ENCODE data around the gene SCGB3A1.

The SCGB3A1 gene, protein sequence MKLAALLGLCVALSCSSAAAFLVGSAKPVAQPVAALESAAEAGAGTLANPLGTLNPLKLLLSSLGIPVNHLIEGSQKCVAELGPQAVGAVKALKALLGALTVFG

DNA sequence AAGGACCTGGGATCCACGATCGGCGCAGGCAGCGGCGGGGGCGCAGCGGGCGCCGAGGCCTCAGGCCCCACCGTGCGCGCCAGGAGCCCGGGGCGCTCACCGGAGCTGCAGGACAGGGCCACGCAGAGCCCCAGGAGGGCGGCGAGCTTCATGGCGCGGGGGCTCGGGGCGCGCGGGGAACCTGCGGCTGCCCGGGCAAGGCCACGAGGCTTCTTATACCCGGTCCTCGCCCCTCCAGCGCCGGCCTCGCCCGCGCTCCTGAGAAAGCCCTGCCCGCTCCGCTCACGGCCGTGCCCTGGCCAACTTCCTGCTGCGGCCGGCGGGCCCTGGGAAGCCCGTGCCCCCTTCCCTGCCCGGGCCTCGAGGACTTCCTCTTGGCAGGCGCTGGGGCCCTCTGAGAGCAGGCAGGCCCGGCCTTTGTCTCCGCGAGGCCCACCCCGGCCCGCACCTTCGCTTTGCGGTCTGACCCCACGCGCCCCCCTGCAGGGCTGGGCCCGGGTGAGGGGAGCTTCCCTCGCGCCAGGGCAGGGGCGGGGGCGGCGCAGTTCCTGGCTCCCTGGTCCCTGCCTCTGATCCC lies at the start of gene SCGB3A1:
SCGB3A1 (minus strand) TSS at position 189 of the 577 bp plus-strand sequence; CDS start at position 152, 37 bp downstream.
- no peak for DNase-seq (ENCODE audit: low read depth)

DNA sequence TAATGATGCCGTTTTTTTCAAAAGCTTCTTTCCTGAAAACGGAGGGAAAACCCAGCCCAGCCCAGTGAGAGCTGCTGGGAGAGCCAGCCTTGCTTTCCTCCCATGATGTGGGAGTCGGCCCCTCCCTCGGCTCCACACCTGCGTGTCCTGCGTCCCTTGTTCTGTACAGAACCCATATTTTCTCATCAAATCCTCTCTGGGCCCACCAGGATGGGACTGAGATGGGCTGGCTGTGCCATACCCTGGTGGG lies 49.2 kb upstream of the SCGB3A1 start:
- DNase-seq (ENCODE audit: low read depth): no peak

DNA sequence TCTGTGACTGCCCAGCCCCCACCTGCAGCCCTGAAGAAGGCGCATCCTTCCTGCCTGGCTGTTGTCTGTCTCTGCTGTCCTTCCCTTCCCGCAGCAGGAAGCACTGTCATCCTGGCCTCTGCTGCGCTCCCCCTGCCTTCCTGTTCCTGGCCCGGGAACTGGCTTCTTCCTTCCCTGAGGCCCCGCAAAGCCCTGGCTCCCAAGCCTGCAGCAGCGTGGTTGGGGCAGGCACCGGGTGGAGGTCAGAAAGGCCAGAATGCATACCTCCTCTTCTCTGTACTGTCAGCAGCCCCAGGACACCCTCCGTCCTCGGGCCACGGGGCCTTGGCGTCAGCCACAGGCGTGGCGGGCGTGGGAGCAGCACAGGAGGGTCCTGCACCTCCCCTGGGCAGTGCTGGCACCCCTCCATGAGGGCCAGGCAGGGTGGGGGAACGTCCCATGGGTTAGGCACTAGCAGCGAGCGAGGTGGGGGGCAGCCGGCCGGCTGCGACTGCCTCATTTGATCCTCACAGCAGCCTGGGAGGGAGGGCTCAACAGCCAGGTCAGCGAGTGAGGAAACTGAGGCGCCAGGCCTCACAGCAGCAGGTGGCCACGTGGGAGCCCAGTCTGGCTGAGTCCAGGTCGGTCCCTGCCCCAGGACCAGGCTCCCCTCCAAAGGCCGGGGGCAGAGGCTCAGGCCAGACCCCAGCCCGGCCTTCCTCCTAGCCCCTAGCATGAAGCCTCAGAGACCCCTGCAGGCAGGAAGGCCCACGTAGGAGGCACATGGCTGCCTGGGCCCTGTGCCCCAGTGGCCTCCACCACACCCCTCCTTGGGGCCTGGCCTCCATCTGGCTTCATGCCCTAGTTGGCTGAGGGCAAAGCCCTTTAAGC lies 48.7 kb upstream of the SCGB3A1 start:
- DNase-seq (ENCODE audit: low read depth): no peak

DNA sequence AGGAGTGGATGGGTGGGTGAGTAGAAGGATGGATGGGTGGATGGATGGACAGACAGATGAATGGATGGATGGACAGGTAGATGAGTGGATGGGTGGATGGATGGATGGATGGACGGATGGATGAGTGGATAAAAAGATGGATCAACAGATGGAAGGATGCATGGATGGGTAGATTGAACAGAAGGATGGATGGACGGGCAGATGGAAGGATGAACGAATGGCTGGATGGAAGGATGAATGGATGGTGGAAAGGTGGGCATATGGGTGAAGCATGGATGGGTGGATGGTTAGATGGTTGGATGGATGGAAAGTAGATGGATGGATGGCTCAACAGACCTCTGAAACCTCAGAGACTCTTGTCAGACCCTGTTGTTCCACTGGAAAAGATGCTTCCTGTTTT lies 48.0 kb upstream of the SCGB3A1 start:
- no peak for DNase-seq (ENCODE audit: low read depth)

DNA sequence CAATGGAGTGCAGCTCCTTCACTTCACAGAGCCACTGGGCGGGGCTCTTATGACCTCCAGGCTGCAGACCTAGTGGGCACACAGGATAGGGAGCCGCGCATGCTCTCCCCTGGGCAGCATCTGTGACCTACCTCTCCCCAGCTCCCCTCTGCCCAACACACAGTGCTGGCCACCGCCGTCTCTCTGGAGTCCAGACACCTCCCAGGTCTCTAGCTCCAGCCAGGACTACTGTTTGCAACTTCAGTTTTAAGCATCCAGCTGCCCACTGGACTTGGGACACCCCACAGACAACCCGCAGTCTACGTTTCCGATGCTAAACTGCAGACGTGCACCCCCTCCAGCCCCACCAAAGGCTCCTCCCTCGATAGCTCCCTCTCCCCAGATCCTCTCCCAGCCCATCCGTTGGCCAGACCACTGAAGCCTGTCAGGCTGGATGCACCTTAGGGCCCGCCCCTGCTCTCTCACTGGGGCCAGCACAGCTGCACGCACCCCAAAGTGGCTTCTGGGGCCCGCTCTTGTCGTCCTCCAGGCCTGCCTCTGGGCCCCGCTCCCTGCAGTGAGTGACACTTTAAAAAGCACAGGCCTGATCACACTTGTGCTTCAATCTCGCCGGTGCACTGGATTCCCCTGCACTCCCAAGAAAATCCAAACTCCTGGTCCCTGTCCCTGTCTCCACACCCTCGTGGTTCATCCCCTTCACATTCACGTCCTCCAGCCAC lies 46.8 kb upstream of the SCGB3A1 start:
- DNase-seq (ENCODE audit: low read depth): no peak

DNA sequence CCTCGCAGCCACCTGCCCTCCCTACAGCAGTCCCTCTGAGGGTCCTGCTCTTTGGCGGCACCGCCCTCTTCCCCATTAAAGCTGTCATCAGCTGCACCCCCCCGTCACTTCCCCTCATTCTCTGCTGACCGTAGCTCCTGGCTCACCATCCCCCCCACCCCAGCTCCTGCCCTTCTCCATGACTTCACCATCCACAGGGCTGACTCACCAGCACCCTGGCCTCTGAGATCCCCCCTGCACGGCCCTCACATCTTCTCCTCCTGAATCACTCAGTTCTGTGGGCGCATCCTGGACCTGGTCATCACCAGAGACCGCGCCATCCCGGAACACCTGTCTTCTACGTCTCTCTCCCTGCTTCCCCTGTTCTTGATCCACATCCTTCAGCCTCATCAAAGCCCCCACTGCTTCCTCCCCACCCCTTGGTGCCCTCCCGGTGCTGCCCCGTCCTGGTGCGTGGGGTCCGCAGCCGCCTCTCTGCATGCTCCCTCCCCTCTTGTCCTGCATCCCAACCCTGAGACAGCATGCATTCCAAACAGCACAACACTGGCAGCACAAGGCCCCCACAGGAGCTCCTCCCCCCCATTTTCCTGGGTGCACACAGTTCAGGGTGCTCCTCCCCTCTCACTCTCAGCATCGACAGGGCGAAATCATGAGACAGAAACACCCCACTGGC lies 45.2 kb upstream of the SCGB3A1 start:
- DNase-seq (ENCODE audit: low read depth): no peak

DNA sequence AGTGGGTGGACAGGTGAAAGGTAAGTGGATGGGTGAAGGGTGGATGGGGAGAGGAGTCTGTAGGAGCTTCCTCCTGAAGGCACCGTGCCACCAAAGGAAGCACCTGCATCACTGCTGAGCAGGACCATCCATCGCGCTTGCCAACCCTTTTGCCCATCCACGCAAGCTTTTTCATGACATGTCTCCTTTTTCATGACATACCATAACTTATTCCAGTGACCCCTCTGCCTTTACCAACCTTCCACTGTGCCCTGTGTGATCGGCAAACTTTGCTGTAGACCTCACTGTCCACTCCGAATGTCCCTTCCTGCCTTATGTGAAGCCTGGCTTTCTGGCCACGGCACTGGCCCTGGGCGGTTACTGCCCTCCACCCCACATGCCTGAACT lies 44.7 kb upstream of the SCGB3A1 start:
- no peak for DNase-seq (ENCODE audit: low read depth)

DNA sequence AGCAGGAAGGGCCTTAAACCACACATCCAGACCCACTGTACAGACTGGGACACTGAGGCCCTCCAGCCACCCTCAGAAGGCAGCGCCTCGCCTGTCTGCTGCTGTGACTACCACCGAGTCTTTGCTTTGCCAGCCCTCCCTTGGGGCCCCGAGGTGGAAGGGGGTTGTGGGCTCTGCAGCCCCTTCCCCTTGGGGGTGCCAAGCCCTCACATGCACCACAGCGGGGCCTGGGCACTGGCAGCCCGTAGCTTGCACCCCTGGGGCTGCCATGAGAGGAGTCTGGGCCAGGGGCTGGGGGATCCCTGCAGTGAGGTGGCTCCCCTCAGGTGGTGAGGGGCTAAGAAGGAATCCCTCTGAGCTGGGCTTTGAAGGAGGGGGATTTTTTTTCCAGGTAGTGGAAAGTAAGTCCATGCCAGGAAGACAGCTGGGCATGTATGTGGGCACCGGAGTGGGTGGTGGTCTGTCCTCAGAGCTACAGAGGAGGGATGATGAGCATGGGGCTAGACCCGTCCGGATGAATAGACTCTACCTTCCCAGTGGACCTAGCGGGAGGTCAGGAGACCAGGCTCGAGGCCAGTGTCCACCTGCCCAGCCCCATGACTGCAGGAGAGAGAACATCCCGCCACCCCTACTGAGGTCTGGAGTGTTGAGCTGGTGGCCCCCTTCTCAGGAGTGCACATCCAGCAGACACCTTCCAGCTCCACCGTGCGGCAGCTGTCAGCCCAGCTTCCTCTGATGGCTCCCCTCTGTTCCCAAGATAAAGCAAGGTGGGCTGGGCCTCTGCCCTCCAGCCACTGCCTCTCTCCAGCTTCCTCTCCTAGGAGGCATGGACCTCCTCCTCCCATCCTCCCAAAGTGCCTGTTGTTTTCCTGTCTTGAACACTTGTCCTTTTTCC lies 42.2 kb upstream of the SCGB3A1 start:
- DNase-seq (ENCODE audit: low read depth): no peak

DNA sequence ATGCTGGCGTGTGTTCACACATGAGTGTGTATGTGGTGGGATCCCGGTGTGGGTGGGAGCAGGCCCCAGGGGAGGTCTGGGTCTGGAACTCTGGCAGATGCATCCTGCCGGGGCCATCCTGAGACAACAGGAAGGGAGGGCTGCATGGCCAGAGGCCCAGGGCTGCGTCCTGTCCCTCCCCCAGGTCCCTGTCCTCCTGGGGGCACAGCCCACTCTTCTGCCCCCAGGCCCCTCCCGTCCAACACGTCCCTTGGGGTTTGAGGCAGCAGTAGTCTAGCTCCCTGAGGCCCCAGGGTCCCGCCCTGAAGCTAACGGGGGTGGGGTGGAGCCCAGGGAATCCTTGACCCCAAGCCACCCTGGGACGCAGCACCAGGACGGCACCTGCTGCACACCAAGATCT lies 41.5 kb upstream of the SCGB3A1 start:
- no peak for DNase-seq (ENCODE audit: low read depth)

DNA sequence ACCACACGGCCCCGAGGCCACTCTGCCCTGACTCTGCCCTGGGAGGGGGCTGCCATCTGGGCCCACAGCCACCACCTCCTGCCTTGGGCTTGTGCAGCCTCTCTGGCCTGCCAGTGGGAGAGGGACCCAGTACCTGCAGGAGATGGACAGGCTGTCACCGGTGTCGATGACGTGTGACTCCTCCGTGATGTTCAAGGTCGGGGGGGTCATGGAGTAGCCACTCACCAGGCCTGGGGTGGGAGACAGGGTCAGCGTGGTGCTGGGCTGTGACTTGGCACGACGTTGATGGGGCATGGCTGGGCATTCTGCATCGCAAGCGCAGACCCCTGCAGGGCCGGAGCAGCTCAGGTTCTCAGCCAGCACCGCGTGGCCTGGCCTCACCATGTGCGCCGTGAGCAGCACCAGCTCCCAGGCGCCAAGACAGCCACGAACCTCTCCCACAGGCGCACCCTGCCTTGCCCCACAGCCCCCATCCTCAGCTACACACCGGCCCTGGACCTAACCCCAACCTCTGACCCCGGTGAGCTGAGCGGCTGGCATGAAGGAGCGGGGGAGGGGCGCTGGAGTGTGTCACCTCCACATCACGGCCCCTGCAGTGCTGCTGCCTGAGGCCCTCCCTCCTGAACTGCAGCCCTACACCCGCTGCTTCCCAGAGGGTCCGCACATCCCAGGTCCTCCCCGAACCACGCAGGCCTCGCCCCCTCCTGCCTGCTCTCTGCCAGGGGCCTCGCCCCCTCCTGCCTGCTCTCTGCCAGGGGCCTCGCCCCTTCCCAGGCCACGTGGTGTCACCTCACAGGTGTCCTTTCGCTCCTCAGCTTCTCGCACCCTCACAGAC lies 40.5 kb upstream of the SCGB3A1 start:
- DNase-seq (ENCODE audit: low read depth): no peak

DNA sequence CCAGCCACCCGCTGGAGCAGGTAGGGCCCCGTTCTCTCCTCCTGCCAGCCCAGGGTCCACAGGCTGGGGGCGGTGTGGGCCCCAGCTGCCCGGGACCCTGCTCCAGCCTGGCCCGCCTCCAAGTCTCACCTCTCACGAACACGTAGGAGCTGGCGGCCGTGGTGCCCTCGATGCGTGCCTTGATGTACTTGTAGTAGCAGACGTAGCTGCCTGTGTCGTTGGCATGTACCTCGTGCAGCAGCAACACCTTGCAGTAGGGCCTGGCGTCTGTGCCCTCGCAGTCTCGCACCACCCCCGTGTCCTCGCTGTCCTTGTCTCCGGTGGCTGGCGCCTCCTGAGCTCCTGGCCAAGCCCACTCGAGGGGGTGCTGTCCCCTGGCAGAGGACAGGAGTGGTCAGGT lies 39.1 kb upstream of the SCGB3A1 start:
- DNase-seq (ENCODE audit: low read depth): no peak

DNA sequence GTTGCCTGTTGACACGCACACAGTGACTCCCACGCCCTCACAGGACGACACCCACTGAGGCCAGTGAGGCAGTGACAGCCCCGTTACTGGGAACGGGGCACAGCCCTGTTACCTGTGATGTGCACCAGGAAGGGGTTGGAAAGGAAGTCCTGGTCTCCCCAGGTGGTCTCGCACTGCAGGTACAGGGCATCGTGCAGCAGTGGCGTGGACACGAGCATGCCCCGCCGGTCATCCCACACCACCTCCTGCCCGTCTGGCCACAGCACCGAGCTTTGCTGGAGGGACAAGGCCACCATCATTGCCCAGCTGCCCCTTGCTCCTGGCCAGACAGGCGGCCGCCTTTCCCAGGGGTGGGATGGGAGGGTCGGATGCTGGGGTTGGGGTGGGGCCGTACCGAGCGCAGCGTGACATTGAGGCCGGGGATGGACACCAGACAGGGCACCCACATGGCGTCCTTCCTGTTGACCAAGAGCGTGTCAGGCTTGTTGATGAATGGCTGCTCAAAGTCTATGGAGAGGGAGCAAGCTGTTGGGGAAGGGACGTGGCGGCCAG lies 38.6 kb upstream of the SCGB3A1 start:
- no peak for DNase-seq (ENCODE audit: low read depth)

DNA sequence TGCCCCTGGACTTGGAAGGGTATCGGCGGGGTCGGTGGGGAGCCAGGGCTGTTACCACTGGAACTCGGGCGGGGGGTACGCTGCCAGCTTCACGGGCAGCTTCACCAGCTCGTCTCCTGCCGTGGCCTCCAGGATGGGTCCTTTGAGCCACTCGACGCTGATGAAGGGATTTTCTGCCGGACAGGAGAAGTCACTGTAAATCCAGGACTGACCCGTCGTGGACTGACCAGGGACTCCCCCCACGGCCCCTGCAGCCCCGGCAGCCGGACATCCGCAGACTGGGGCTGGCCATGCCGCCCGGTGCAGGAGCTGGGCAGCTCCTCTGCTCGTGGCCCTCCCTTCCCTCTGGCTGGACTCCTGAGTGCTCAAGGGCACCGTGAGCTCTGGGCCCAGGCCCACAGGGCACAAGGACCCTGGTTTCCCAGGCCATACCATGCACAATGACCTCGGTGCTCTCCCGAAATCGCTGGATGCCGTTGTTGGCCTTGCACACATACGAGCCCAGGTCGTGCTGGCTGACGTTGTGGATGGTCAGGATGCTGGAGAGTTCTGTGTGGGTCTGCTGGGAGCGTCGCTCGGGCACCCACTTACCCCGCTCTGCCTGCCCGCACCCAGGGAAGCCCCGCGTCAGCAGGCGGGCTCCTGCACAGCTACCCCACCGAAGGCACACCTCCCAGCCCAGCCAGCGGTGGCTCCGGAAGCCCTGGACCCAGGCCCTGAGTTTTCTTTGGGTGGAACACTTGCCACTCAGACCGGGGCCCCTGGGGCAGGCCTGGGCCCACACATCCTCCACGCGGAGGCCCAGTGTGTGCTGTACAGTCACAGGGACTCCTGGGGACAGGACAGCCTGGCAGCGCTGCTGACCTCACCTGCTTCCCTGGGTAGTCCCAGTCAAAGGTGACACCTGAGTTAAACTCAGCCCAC lies 37.8 kb upstream of the SCGB3A1 start:
- no peak for DNase-seq (ENCODE audit: low read depth)

DNA sequence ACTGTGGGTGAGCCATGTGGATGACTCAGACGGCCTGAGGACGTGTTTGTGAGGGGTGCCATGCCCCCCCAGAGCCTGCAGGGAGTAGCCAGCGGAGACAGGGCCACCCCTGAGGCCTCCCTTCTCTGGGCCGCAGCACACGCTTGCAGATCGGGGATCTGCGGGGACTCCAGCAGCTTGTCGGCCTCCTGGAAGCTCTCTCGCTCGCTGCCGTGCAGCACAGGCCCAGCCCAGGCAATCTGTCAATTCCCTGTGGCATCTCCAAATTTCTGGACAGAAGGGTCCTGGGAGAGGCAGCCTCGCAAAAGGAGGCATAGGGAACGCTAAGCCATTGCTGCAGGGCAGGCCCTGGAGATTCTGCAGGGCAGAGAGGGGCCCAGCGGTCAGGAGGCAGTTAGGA lies 36.9 kb upstream of the SCGB3A1 start:
- DNase-seq (ENCODE audit: low read depth): no peak

DNA sequence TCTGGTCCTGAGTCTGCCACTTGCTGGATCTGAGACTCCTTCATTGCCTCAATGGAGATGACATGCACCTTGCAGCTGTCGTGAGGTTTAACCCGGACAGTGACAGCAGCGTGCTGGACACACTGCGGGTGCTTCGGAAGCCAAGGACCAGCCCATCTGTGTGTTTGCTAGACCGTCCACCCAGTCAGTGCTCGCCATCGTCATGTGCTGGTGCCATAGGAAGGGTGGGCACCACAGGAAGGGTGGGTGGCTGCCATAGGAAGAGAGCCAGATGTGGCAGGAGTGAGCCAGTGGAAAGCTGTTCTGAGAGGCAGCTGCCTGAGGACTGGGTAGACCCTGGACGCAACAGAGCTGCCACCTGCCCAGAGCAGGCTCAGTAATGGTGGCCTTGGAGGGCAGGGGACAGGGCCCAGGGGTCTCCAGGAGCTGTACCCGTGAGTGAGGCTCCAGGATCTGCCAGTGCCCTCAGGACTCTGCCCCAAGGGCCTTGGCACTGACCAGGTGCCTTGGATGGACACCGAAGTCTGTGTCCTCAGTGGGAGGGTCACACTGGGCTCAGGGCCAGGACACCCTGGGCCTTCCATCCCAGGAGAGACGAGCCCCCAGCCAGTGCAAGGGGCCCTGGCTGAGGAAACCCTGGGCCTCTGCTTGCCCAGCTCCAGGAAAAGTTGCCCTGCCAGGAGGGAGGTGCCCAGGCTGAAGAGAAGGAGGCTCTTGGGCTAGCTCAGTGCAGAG lies 36.3 kb upstream of the SCGB3A1 start:
- DNase-seq (ENCODE audit: low read depth): no peak

DNA sequence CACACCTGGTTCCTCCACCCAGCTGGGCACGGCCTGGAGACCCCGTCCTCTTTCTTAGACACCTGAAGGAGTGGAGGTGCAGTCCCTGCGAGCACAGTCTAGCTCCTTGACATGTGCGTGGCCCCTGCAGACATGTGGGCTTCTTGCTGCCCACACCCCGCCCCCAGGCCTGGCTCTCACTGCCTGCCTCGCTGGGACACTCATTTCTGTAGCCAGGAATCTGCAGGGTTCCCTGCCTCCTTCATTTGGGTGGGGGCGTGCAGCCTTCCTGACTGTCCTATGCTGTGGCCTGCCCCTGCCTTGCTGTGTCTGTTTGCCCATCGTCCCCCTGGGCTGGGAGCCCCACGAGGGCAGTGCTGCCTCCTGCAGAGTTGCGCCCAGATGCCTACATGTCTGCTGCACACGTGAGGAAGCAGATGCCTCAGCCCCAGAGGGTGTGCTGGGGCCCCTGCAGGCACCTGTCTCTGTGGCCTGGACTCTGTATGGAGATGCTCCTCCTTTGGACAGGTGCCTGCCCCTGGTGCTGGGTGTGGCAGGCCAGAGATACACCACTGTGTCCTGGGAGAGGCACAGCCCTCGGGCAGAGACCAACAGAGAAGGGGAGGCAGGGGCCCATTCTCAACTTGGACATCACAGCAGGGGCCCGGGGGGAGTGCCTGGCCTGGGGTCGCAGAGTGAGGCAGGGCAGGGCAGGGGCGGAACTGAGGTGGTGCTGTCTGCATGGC lies 35.5 kb upstream of the SCGB3A1 start:
- DNase-seq (ENCODE audit: low read depth): no peak

DNA sequence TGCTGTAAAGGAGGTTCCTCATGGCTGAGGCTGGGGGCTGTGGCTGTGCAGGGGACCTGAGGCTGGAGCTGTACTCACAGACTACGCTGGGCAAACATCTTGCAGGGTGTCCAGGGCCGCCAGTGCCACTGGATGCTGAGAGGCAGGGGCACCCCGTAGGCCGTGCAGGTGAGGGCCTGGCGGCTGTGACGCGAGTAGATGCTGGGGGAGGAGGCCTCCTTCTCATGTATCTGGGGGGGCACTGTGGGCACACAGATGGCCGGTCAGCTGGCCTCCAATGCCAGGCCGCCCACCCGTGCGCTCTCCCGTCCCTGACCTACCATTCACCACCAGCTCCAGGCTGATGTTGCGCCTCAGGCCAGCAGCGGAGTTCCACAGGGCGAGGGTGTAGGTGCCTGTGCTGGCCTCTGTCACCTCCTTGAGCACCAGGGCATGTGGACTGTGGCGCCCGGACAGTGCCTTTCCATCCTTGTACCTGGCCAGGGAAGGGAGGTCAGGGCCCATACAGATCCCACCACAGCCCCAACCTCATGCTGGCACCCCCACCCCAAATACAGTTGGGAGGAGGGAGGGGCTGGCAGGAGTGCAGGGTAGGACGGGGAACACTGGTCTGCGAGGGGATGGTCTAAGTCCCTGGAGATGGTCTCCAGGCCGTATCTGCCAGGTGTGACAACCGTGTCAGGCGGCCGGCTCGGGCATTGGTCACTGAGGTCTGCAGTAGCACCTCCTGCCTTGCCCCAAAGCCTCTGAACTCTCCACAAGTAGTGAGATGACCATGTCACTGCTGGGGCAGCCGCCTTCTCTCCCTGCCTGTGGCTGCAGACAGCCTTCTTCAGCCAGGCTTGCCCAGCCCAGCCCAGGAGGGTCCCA lies 34.7 kb upstream of the SCGB3A1 start:
- DNase-seq (ENCODE audit: low read depth): no peak
